Measurements from ENCODE around the gene PRSS48.
"Not testable (repeated sequence)": the region's sequence is repeated elsewhere in the genome, so short reads cannot be mapped to it uniquely, and the experiment has no call there.

PRSS48 gene

DNA sequence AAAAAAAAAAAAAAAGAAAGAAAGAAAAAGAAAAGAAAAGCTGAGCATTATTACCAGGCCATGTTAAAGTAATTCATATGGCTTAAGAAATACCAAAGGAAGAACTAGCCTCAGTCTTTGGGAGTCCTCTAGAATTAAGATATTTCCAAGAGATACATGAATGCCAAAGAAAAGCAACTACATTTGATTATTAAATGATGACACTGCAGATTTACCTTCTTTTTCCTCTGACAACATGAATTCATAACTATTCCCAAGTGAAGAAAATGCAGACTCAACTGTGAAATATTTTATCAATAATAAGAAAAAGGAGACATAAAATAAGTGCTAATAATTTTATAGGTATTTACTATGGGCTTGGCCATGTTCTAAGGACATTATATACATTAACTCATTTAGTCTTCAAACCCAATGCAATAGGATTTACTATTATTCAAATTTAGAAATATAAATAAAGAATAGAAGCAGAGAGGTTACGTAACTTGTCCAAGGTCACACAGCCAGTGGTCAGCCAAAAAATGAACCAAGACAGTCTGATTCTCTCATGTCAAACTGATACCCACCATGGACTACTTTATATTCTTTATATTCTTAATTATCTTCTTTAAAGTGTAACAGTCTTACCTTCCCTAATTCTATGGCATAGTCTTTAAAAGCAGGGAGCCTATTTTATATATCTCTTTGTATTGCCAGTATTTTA lies 41.5 kb downstream of the PRSS48 start:
- FAIRE-seq, result no peak
- no peak for DNase-seq (ENCODE audit: insufficient read length, low spot score)
- no peak for TF ChIP-seq POLR2A (IDR thresholded peaks at IDR 0.05; ENCODE audit: low read depth, low read length)

GRCh38 chr4:151319490-151319889 lies 42.5 kb downstream of the PRSS48 start:
- DNase-seq (ENCODE audit: insufficient read length, low spot score) (no peak), FAIRE-seq (no peak)
- no peak for TF ChIP-seq POLR2A (IDR thresholded peaks at IDR 0.05; ENCODE audit: low read depth, low read length)

GRCh38 chr4:151321586-151321985 lies 44.6 kb downstream of the PRSS48 start:
- no peak for TF ChIP-seq POLR2A (IDR thresholded peaks at IDR 0.05; ENCODE audit: low read depth, low read length)
- DNase-seq (ENCODE audit: insufficient read length, low spot score) (no peak), FAIRE-seq (no peak)

GRCh38 chr4:151322161-151322560 lies 45.2 kb downstream of the PRSS48 start:
- not testable (repeated sequence) for DNase-seq (ENCODE audit: insufficient read length, low spot score); FAIRE-seq

- DNase-seq (ENCODE audit: insufficient read length, low spot score) (no peak), FAIRE-seq (no peak)
- TF ChIP-seq POLR2A (IDR thresholded peaks at IDR 0.05; ENCODE audit: low read depth, low read length), result no peak
Measured at GRCh38 chr4:151322570-151322969, 45.6 kb downstream of the PRSS48 start.

GRCh38 chr4:151323667-151324066 lies 46.7 kb downstream of the PRSS48 start:
- TF ChIP-seq POLR2A (IDR thresholded peaks at IDR 0.05; ENCODE audit: low read depth, low read length), result no peak
- no peak for FAIRE-seq

GRCh38 chr4:151324124-151324751 lies 47.3 kb downstream of the PRSS48 start:
- DNase-seq (ENCODE audit: insufficient read length, low spot score) (no peak), FAIRE-seq (no peak)
- TF ChIP-seq POLR2A (IDR thresholded peaks at IDR 0.05; ENCODE audit: low read depth, low read length), result no peak

More at GRCh38 chr4:151323667-151324066, 46.7 kb downstream of the PRSS48 start:
- no peak for DNase-seq (ENCODE audit: insufficient read length, low spot score)

GRCh38 chr4:151324752-151325110 lies 47.8 kb downstream of the PRSS48 start:
- FAIRE-seq, result peak; percentile 23
- TF ChIP-seq POLR2A (IDR thresholded peaks at IDR 0.05; ENCODE audit: low read depth, low read length), result no peak
- DNase-seq (ENCODE audit: insufficient read length, low spot score), result peak; percentile 32

GRCh38 chr4:151325111-151325948 lies 48.4 kb downstream of the PRSS48 start, which contains the start of gene SH3D19:
Gene SH3D19 (minus strand): TSS chr4:151325605. CDS start chr4:151325352, 253 bp downstream.
- peak; percentile 49 for DNase-seq (ENCODE audit: insufficient read length, low spot score)
- peak; percentile 47; the same call in 1 of the 2 replicates for TF ChIP-seq POLR2A (IDR thresholded peaks at IDR 0.05; ENCODE audit: low read depth, low read length)
- no peak for FAIRE-seq

DNA sequence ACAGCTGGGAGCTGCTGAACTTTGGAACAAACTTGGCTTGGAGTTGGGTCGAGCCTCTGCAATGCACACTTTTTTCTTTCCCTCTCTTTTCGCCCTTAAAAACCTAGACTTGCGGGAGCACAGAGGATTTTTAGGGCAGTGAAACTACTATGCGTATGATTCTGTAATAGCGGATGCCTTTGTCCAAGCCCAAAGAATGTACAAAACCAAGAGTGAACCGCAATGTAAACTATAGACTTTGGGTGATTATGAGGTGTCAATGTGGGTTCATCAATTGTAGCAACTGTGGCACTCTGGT lies 48.9 kb downstream of the PRSS48 start:
- no peak for FAIRE-seq
- no peak for TF ChIP-seq POLR2A (IDR thresholded peaks at IDR 0.05; ENCODE audit: low read depth, low read length)
- DNase-seq (ENCODE audit: insufficient read length, low spot score), result no peak

- no peak for TF ChIP-seq POLR2A (IDR thresholded peaks at IDR 0.05; ENCODE audit: low read depth, low read length)
- DNase-seq (ENCODE audit: insufficient read length, low spot score) (no peak), FAIRE-seq (no peak)
Measured at GRCh38 chr4:151329217-151330007, 52.5 kb downstream of the PRSS48 start.

GRCh38 chr4:151331276-151332042 lies 54.5 kb downstream of the PRSS48 start:
- peak; percentile 23 for FAIRE-seq
- DNase-seq (ENCODE audit: insufficient read length, low spot score), result peak; percentile 17
- no peak for TF ChIP-seq POLR2A (IDR thresholded peaks at IDR 0.05; ENCODE audit: low read depth, low read length)

DNA sequence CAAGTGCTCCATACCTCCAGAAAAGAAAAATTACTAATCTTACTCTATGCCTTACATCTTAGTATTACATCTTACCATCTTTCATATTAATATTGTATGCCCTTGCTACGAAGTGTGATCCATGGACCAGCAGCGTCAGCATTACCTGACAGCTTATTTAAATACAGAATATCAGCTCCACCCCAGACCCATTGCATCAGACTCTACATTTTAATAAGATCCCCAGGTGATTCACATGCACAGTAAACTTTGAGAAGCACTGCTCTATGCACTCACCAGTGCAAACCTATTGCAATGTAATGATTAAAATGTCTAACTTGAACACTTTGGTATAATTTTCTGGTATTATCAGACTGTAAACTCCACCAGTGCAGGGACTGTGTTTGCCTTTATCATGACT lies 62.5 kb downstream of the PRSS48 start:
- FAIRE-seq (no peak), DNase-seq (ENCODE audit: insufficient read length, low spot score) (no peak)
- no peak for TF ChIP-seq POLR2A (IDR thresholded peaks at IDR 0.05; ENCODE audit: low read depth, low read length)

Data from H54 (cell line).